ENCODE results near the gene AP2A2. TPM values are rescaled to one million over a fixed set of nuclear protein-coding genes. Genes with fewer than 3 reads are reported as not detected.
"Not testable (repeated sequence)": the region's sequence is repeated elsewhere in the genome, so short reads cannot be mapped to it uniquely, and the experiment has no call there.

AP2A2 gene
- total RNA-seq, 2 experiments from 2014 or later, result 49.1 to 52.1 TPM

GRCh38 chr11:957212-957920 is 31.7 kb downstream of the AP2A2 start:
- H3K4me1 Mint-ChIP-seq, result peaks cover 12% of the 10 kb centered on the region
- ATAC-seq (ENCODE audit: low read depth) (no peak), DNase-seq (no peak)
- no peak overlapping the region for H3K4me3 Mint-ChIP-seq
- H3K27me3 Mint-ChIP-seq, result no peaks in the 10 kb centered on the region
- POLR2A ChIA-PET, result no interaction called here
- no peak overlapping the region for H3K27ac Mint-ChIP-seq
- no peaks in the 10 kb centered on the region for H3K9me3 Mint-ChIP-seq
- peaks cover 7% of the 10 kb centered on the region for H3K36me3 Mint-ChIP-seq

DNA sequence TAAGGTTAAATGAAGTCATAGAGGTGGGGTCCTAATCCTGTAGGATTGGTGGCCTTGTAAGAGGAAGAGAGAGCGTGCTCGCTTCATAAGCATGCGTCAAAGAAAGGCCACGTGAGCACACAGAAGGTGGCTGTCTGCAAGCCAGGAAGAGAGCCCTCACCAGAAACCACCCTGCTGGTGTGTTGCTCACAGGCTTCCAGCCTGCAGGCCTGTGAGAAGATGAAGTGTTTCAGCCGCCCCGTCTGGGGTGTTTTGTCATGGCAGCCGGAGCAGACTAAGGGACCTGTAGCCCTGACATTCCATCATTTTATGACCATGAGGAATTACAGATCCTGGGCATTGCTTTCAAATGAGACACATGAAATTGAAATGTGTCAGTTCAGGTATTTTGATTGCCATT is 32.4 kb downstream of the AP2A2 start:
- Mint-ChIP-seq H3K4me1 (peaks cover 14% of the 10 kb centered on the region), H3K36me3 (peaks cover 9% of the 10 kb centered on the region), H3K4me3 (no peak overlapping the region), H3K27me3 (no peaks in the 10 kb centered on the region), H3K9me3 (no peaks in the 10 kb centered on the region), H3K27ac (no peak overlapping the region)
- ATAC-seq (ENCODE audit: low read depth), result no peak
- no peak for DNase-seq
- POLR2A ChIA-PET, result no interaction called here

GRCh38 chr11:959027-959426 is 33.4 kb downstream of the AP2A2 start:
- Mint-ChIP-seq H3K9me3 (no peaks in the 10 kb centered on the region), H3K4me1 (peaks cover 14% of the 10 kb centered on the region), H3K36me3 (peaks cover 13% of the 10 kb centered on the region), H3K4me3 (no peak overlapping the region), H3K27me3 (no peaks in the 10 kb centered on the region), H3K27ac (no peak overlapping the region)
- POLR2A ChIA-PET, result no interaction called here
- DNase-seq (no peak), ATAC-seq (ENCODE audit: low read depth) (no peak)

DNA sequence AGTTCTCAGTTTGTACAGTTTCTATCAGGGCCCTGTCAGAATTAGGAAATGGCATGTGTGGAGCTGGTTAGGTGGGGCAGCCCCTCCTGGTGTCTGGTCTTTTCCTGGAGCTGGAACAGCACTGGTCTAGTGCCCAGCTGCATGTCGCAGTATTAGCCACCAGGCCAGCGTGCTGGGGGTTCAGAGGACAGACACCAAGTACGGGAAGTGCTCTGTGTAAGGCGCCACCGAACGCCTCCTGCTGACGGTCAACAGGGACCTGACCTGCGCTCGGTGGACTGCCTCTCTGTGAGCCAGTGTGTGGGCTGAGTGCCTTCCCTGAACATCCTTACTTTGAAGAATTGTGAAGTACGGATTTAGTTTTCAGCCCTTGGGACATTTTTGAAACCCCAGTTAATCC is 33.9 kb downstream of the AP2A2 start:
- POLR2A ChIA-PET, result no interaction called here
- DNase-seq (no peak), ATAC-seq (ENCODE audit: low read depth) (no peak)
- Mint-ChIP-seq H3K4me1 (peaks cover 9% of the 10 kb centered on the region), H3K36me3 (peaks cover 19% of the 10 kb centered on the region), H3K9me3 (no peaks in the 10 kb centered on the region), H3K27ac (no peak overlapping the region), H3K4me3 (no peak overlapping the region), H3K27me3 (no peaks in the 10 kb centered on the region)

- H3K9me3 Mint-ChIP-seq; ATAC-seq (ENCODE audit: low read depth); H3K27me3 Mint-ChIP-seq; DNase-seq; POLR2A ChIA-PET; H3K4me3 Mint-ChIP-seq: not testable (repeated sequence)
- H3K36me3 Mint-ChIP-seq, result peaks cover 27% of the 10 kb centered on the region
- peak overlapping the region; percentile 75 for H3K27ac Mint-ChIP-seq
- H3K4me1 Mint-ChIP-seq, result peaks cover 11% of the 10 kb centered on the region
Measured at GRCh38 chr11:961310-961920, 35.7 kb downstream of the AP2A2 start.

GRCh38 chr11:961921-962320 is 36.3 kb downstream of the AP2A2 start:
- ATAC-seq (ENCODE audit: low read depth) (no peak), DNase-seq (no peak)
- Mint-ChIP-seq H3K27ac (peak overlapping the region; percentile 75), H3K4me1 (peaks cover 11% of the 10 kb centered on the region), H3K27me3 (no peaks in the 10 kb centered on the region), H3K36me3 (peaks cover 28% of the 10 kb centered on the region), H3K4me3 (peak overlapping the region; percentile 22), H3K9me3 (peaks cover 2% of the 10 kb centered on the region)
- POLR2A ChIA-PET, result no interaction called here

- ATAC-seq (ENCODE audit: low read depth), result no peak
- DNase-seq, result no peak
- no peak overlapping the region for H3K27ac Mint-ChIP-seq
Measured at GRCh38 chr11:962688-963087, 37.0 kb downstream of the AP2A2 start.

GRCh38 chr11:963852-964251 is 38.2 kb downstream of the AP2A2 start:
- H3K27me3 Mint-ChIP-seq, result no peaks in the 10 kb centered on the region
- no peak for ATAC-seq (ENCODE audit: low read depth)
- peaks cover 11% of the 10 kb centered on the region for H3K4me1 Mint-ChIP-seq
- POLR2A ChIA-PET, result no interaction called here
- peaks cover 26% of the 10 kb centered on the region for H3K36me3 Mint-ChIP-seq
- H3K27ac Mint-ChIP-seq, result no peak overlapping the region
- no peak overlapping the region for H3K4me3 Mint-ChIP-seq
- no peak for DNase-seq
- peaks cover 2% of the 10 kb centered on the region for H3K9me3 Mint-ChIP-seq

More at GRCh38 chr11:962688-963087, 37.0 kb downstream of the AP2A2 start:
- POLR2A ChIA-PET, result no interaction called here
- Mint-ChIP-seq H3K4me1 (peaks cover 11% of the 10 kb centered on the region), H3K36me3 (peaks cover 28% of the 10 kb centered on the region), H3K4me3 (no peak overlapping the region), H3K9me3 (peaks cover 2% of the 10 kb centered on the region), H3K27me3 (no peaks in the 10 kb centered on the region)

GRCh38 chr11:965206-965775 is 39.6 kb downstream of the AP2A2 start:
- DNase-seq, result no peak
- no peak overlapping the region for H3K4me3 Mint-ChIP-seq
- POLR2A ChIA-PET, result no interaction called here
- peak overlapping the region; percentile 36 for H3K27ac Mint-ChIP-seq
- H3K36me3 Mint-ChIP-seq, result peaks cover 29% of the 10 kb centered on the region
- H3K27me3 Mint-ChIP-seq, result no peaks in the 10 kb centered on the region
- peaks cover 18% of the 10 kb centered on the region for H3K4me1 Mint-ChIP-seq
- peak; percentile 53 for ATAC-seq (ENCODE audit: low read depth)
- peaks cover 2% of the 10 kb centered on the region for H3K9me3 Mint-ChIP-seq

- Mint-ChIP-seq H3K27me3 (no peaks in the 10 kb centered on the region), H3K9me3 (peaks cover 2% of the 10 kb centered on the region), H3K4me3 (no peak overlapping the region), H3K4me1 (peaks cover 23% of the 10 kb centered on the region), H3K27ac (no peak overlapping the region), H3K36me3 (peaks cover 27% of the 10 kb centered on the region)
- ATAC-seq (ENCODE audit: low read depth), result no peak
- no peak for DNase-seq
- POLR2A ChIA-PET, result no interaction called here
Measured at GRCh38 chr11:967995-968751, 42.5 kb downstream of the AP2A2 start.

DNA sequence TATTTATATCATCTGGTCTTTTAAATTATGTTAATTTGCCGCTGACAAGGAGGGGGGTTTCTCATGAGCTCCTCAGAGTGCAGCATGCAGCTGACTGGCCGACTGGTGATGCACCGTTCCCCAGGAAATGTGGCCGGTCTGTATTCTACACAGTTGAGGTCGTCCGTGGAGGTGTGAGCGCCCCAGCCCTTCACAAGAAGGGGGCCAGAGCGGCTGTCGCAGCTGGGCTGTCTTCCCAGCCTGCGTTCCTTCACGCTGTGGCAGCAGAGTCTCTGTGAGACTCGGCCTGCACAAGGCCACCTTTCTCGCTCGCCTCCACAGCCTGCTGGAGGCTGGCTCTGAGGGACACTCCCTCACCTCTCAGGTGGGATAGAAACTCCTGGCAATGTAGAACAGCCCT is 43.2 kb downstream of the AP2A2 start:
- Mint-ChIP-seq H3K9me3 (peaks cover 2% of the 10 kb centered on the region), H3K4me1 (peaks cover 23% of the 10 kb centered on the region), H3K27ac (no peak overlapping the region), H3K4me3 (no peak overlapping the region), H3K27me3 (no peaks in the 10 kb centered on the region), H3K36me3 (peaks cover 23% of the 10 kb centered on the region)
- POLR2A ChIA-PET, result no interaction called here
- ATAC-seq (ENCODE audit: low read depth) (no peak), DNase-seq (no peak)

DNA sequence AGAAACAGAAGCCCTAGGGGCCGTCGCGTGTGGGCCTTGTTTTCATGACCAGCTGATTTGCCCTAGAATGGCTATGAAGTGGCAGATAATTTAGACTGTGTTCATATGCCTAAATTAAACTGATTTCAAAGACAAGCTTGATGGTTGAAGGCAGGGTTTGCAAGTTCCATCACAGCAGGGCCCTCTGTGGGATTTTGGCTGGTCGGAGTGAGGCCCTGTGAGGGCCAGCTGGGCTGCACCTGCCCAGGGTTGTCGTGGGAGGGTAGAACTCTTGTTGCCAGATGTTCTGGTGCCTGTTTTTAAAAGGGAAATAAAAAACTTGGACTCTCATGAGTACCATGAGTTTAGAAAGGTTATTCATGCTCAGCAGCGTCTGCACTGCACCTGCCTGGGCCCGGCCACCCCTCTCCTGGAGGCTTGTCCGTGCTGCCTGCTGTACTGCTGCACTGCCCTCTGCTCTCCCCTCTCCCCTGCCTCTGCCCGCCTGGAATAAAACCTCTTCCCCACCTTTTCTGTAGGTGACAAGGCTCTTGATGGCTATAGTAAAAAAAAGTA is 44.1 kb downstream of the AP2A2 start:
- H3K4me1 Mint-ChIP-seq, result peaks cover 23% of the 10 kb centered on the region
- POLR2A ChIA-PET, result no interaction called here
- no peak overlapping the region for H3K4me3 Mint-ChIP-seq
- peaks cover 2% of the 10 kb centered on the region for H3K9me3 Mint-ChIP-seq
- H3K27ac Mint-ChIP-seq, result peak overlapping the region; percentile 20
- H3K36me3 Mint-ChIP-seq, result peaks cover 15% of the 10 kb centered on the region
- H3K27me3 Mint-ChIP-seq, result no peaks in the 10 kb centered on the region
- DNase-seq, result no peak
- ATAC-seq (ENCODE audit: low read depth), result no peak

- no peak for DNase-seq
- H3K27me3 Mint-ChIP-seq, result no peaks in the 10 kb centered on the region
- H3K36me3 Mint-ChIP-seq, result peaks cover 11% of the 10 kb centered on the region
- H3K27ac Mint-ChIP-seq, result peak overlapping the region; percentile 20
- ATAC-seq (ENCODE audit: low read depth), result peak; percentile 21
- no peaks in the 10 kb centered on the region for H3K9me3 Mint-ChIP-seq
- POLR2A ChIA-PET, result no interaction called here
- H3K4me1 Mint-ChIP-seq, result peaks cover 20% of the 10 kb centered on the region
- H3K4me3 Mint-ChIP-seq, result no peak overlapping the region
Measured at GRCh38 chr11:970319-970871, 44.7 kb downstream of the AP2A2 start.

Data from activated naive CD8-positive, alpha-beta T cell treated with anti-CD3 and anti-CD28 coated beads, Interleukin-2, amount 10 ng/mL, durations not matched to agents 7 days and 5 days (primary cell).